IMR-90 (cell line): ENCODE data around the gene CTNS. TPM values are rescaled to one million over a fixed set of nuclear protein-coding genes. Genes with fewer than 3 reads are reported as not detected.

Experiments used
- ATAC-seq: fragments of 200-7000 bp; cut with Tn5 transposase; 2 replicates; pipeline ENCODE4 v1.9.1; 2020; ENCODE audit warnings: low read depth, mild to moderate bottlenecking, moderate library complexity
- BruUV-seq: library from RNA; stranded (reverse); fragments of 400-500 nt; replicated peaks from 2 replicates; lab custom pipeline; 2021; lab: Mats Ljungman, UMichigan
- CTCF ChIA-PET: fragments of 300-600 bp; formaldehyde crosslinking; extraction: SDS; loops from one replicate; lab custom pipeline; 2021; ENCODE audit warnings: antibody characterized with exemption; lab: Yijun Ruan, JAX
- POLR2A ChIA-PET: fragments of 300-600 bp; sonication (Branson Sonifier 250); formaldehyde crosslinking; loops from one replicate; lab custom pipeline; 2022; ENCODE audit warnings: antibody characterized with exemption; ENCODE audit not compliant: unreplicated experiment; lab: Charles Lee
- DNase-seq: peaks from one replicate; pipeline ENCODE4 v3.0.0; 2013
- H2AFZ ChIP-seq: replicated peaks from 2 replicates; pipeline ENCODE3; 2013; ENCODE audit warnings: low read length, mild to moderate bottlenecking; ENCODE audit not compliant: poor library complexity
- H2AK5ac ChIP-seq: 2 replicates; pipeline ENCODE4 v1.6.1; 2013; ENCODE audit warnings: low read depth, low read length, inconsistent platforms
- H2AK9ac ChIP-seq: replicated peaks from 2 replicates; pipeline ENCODE3; 2013; ENCODE audit warnings: mild to moderate bottlenecking, low read depth, low read length, moderate library complexity; ENCODE audit not compliant: poor library complexity
- H2BK120ac ChIP-seq: 2 replicates; pipeline ENCODE4 v1.6.1; 2013; ENCODE audit warnings: low read depth, low read length, inconsistent platforms
- H2BK15ac ChIP-seq: 3 replicates; pipeline ENCODE4 v1.6.1; 2013; ENCODE audit warnings: low read depth, low read length, inconsistent platforms
- H2BK20ac ChIP-seq: 2 replicates; pipeline ENCODE4 v1.6.1; 2013; ENCODE audit warnings: low read depth, mild to moderate bottlenecking, inconsistent platforms, low read length, moderate library complexity
- H2BK5ac ChIP-seq: 2 replicates; pipeline ENCODE4 v1.6.1; 2013; ENCODE audit warnings: mild to moderate bottlenecking, low read depth, low read length, inconsistent platforms; ENCODE audit not compliant: poor library complexity, severe bottlenecking
- H3K14ac ChIP-seq: replicated peaks from 2 replicates; pipeline ENCODE4 v1.6.1; 2013; ENCODE audit warnings: low read depth, low read length, inconsistent platforms
- H3K18ac ChIP-seq: 2 replicates; pipeline ENCODE4 v1.6.1; 2013; ENCODE audit warnings: low read depth, low read length, control low read depth
- H3K23ac ChIP-seq: 2 replicates; pipeline ENCODE4 v1.6.1; 2013; ENCODE audit warnings: low read depth, low read length, inconsistent platforms
- H3K27ac ChIP-seq: 2 replicates; pipeline ENCODE4 v1.5.1; 2013; ENCODE audit warnings: mild to moderate bottlenecking, control low read depth, low read length; ENCODE audit not compliant: insufficient read depth
- H3K27me3 ChIP-seq: 2 replicates; pipeline ENCODE4 v1.6.1; 2013; ENCODE audit warnings: low read length; ENCODE audit not compliant: control insufficient read depth, insufficient read depth
- H3K36me3 ChIP-seq: 2 replicates; pipeline ENCODE4 v1.6.1; 2013; ENCODE audit warnings: low read length, mixed read lengths; ENCODE audit not compliant: control insufficient read depth, insufficient read depth
- H3K4ac ChIP-seq: 2 replicates; pipeline ENCODE4 v1.6.1; 2013; ENCODE audit warnings: low read depth, low read length, inconsistent platforms
- H3K4me1 ChIP-seq: 2 replicates; pipeline ENCODE4 v1.6.1; 2013; ENCODE audit warnings: low read length, mixed read lengths; ENCODE audit not compliant: control insufficient read depth, insufficient read depth
- H3K4me2 ChIP-seq: 2 replicates; pipeline ENCODE4 v1.6.1; 2013; ENCODE audit warnings: low read depth, mild to moderate bottlenecking, control low read depth, low read length, moderate library complexity
- H3K4me3 ChIP-seq: 2 replicates; pipeline ENCODE4 v1.5.1; 2013; ENCODE audit warnings: low read depth, mild to moderate bottlenecking, control low read depth, low read length, moderate library complexity; ENCODE audit not compliant: insufficient read depth
- H3K56ac ChIP-seq: 2 replicates; pipeline ENCODE4 v1.6.1; 2013; ENCODE audit warnings: low read length, inconsistent platforms; ENCODE audit not compliant: insufficient read depth; ENCODE audit errors: extremely low read depth
- H3K79me1 ChIP-seq, 2 experiments: 2 replicates each; pipeline ENCODE4 v1.6.1; 2013; ENCODE audit warnings: low read length in 2 of 2, inconsistent platforms in 1 of 2, low read depth in 1 of 2
- H3K9ac ChIP-seq: 2 replicates; pipeline ENCODE4 v1.6.1; 2013; ENCODE audit warnings: low read depth, low read length, control low read depth
- H3K9me1 ChIP-seq: 2 replicates; pipeline ENCODE4 v1.6.1; 2013; ENCODE audit warnings: low read length, inconsistent platforms; ENCODE audit not compliant: insufficient read depth
- H3K9me3 ChIP-seq: 2 replicates; pipeline ENCODE4 v1.6.1; 2013; ENCODE audit warnings: low read length; ENCODE audit not compliant: control insufficient read depth, insufficient read depth
- H4K20me1 ChIP-seq: 2 replicates; pipeline ENCODE4 v1.6.1; 2013; ENCODE audit warnings: low read length, inconsistent platforms; ENCODE audit not compliant: insufficient read depth
- H4K5ac ChIP-seq: 2 replicates; pipeline ENCODE4 v1.6.1; 2013; ENCODE audit warnings: mild to moderate bottlenecking, low read depth, low read length, control low read depth
- H4K8ac ChIP-seq, 2 experiments: 2 replicates each; pipeline ENCODE4 v1.6.1; 2013; ENCODE audit warnings: low read depth in 2 of 2, low read length in 2 of 2, control low read depth in 1 of 2, inconsistent platforms in 1 of 2
- H4K91ac ChIP-seq: 2 replicates; pipeline ENCODE4 v1.6.1; 2013; ENCODE audit warnings: low read depth, low read length, inconsistent platforms; ENCODE audit not compliant: insufficient read depth
- BHLHE40 ChIP-seq: fragments of 150-350 bp; IDR thresholded peaks from 2 replicates; pipeline ENCODE4 v1.6.1; 2016; ENCODE audit warnings: mild to moderate bottlenecking, low read depth, low read length
- SMC3 ChIP-seq: fragments of 150-350 bp; IDR thresholded peaks from 2 replicates; pipeline ENCODE4 v1.6.1; 2016; ENCODE audit warnings: low read depth, mild to moderate bottlenecking, antibody characterized with exemption, low read length, moderate library complexity
- WGBS, 2 experiments: methylation state at CpG; one replicate each; pipeline versions ENCODE4 v1.1.5 to v1.1.7; 2013; ENCODE audit warnings: missing lambda C conversion rate in 2 of 2; ENCODE audit not compliant: insufficient read length in 1 of 2; ENCODE audit errors: extremely low coverage in 2 of 2; 5-methylcytosine and 5-hydroxymethylcytosine counted together
- dilution Hi-C: fragments of 300-500 bp; cut with HindIII; formaldehyde crosslinking; loops from one replicate; pipeline ENCODE4 v1.14.3; 2018; ENCODE audit warnings: low sequenced_read_pairs; ENCODE audit not compliant: unreplicated experiment
- in situ Hi-C: fragments of 300-500 bp; cut with MboI; formaldehyde crosslinking; loops from 3 replicates; pipeline ENCODE4 v1.14.3; 2019; ENCODE audit warnings: low sequenced_read_pairs, inconsistent platforms, mixed read lengths
- intact Hi-C: fragments of 100-400 bp; cut with micrococcal nuclease; formaldehyde crosslinking; loops from 2 replicates; pipeline ENCODE4 v1.10.0; 2022
- polyA plus RNA-seq, 3 experiments: library from polyadenylated mRNA; depleted of rRNA; stranded (reverse); fragments of >200 nt; gene quantifications; 2 replicates each; pipeline ENCODE4 v1.2.3, GENCODE V29; 2012; ENCODE audit warnings: low replicate concordance in 1 of 3
- total RNA-seq: library from RNA; depleted of rRNA; stranded (reverse); fragments of >200 nt; gene quantifications from 2 replicates; pipeline ENCODE4 v1.2.3, GENCODE V29; 2012

CTNS gene
- total and polyA plus RNA-seq, 2 of the 4 experiments (the other 2 are of a cell fraction), result 4.7 to 5.3 TPM

GRCh38 chr17:3666516-3666915 lies 30.0 kb downstream of the CTNS start:
- H3K4ac ChIP-seq, result peak overlapping the region; percentile 29; the same call in 1 of the 2 replicates
- TF ChIP-seq SMC3, result no peak
- no peak for TF ChIP-seq BHLHE40
- H4K91ac ChIP-seq, result no peak overlapping the region
- H3K4me1 ChIP-seq, result peaks cover 10% of the 10 kb centered on the region
- no peak overlapping the region for H3K18ac ChIP-seq
- H3K56ac ChIP-seq, result no peak overlapping the region
- no peak overlapping the region for H3K4me3 ChIP-seq
- H3K79me1 ChIP-seq, result peaks cover 6 to 61% of the 10 kb centered on the region in 2 experiments; a peak in 3 of 4 replicates
- peak overlapping the region; percentile 18 for H2AK9ac ChIP-seq
- H4K20me1 ChIP-seq, result peaks cover 50% of the 10 kb centered on the region
- no peaks in the 10 kb centered on the region for H3K9me3 ChIP-seq
- ChIA-PET CTCF (no interaction called here), POLR2A (no interaction called here)
- H2BK15ac ChIP-seq, result no peak overlapping the region
- no peak overlapping the region for H2BK20ac ChIP-seq
- intact Hi-C loops, result loop anchor here (5.0 kb wide), 1 partner anchor 56 kb away; the partner anchor contains the start of gene HASPIN
- peak overlapping the region; percentile 23; the same call in 1 of the 2 replicates for H2AK5ac ChIP-seq
- WGBS, 2 experiments, result 80% methylated on average over 1 of the region's 6 CpGs; no CpG with 5 or more reads in 1 of the 2 experiments
- dilution Hi-C loops, result no loop called here
- no peaks in the 10 kb centered on the region for H3K27me3 ChIP-seq
- H2BK5ac ChIP-seq, result peak overlapping the region; percentile 37
- no TSS peak for BruUV-seq
- H3K4me2 ChIP-seq, result peak overlapping the region; percentile 31
- in situ Hi-C loops, result no loop called here
- no peak overlapping the region for H2BK120ac ChIP-seq
- peak overlapping the region; percentile 69 for H3K23ac ChIP-seq
- DNase-seq (no peak), ATAC-seq (no peak)
- peak overlapping the region; percentile 46; the same call in 1 of the 2 replicates for H4K5ac ChIP-seq
- peaks cover 36% of the 10 kb centered on the region for H3K36me3 ChIP-seq
- no peak overlapping the region for H2AFZ ChIP-seq
- no peak overlapping the region for H3K14ac ChIP-seq
- no peak overlapping the region for H3K9ac ChIP-seq
- H3K27ac ChIP-seq, result peak overlapping the region; percentile 41; the same call in 1 of the 2 replicates
- H4K8ac ChIP-seq, result peak overlapping the region in 1 of 2 experiments; percentile 5; a peak in 1 of 4 replicates
- peaks cover 17% of the 10 kb centered on the region for H3K9me1 ChIP-seq
